IMR-90 (cell line): ENCODE results near the gene CALD1. TPM values are rescaled to one million over a fixed set of nuclear protein-coding genes. Genes with fewer than 3 reads are reported as not detected.
A peak's percentile ranks its signal among the peaks of the same experiment; 100 is the strongest.

Experiments used
- ATAC-seq: fragments of 200-7000 bp; cut with Tn5 transposase; 2 replicates; pipeline ENCODE4 v1.9.1; 2020; ENCODE audit warnings: low read depth, mild to moderate bottlenecking, moderate library complexity
- BruUV-seq: library from RNA; stranded (reverse); fragments of 400-500 nt; replicated peaks from 2 replicates; lab custom pipeline; 2021; lab: Mats Ljungman, UMichigan
- CTCF ChIA-PET: fragments of 300-600 bp; formaldehyde crosslinking; extraction: SDS; loops from one replicate; lab custom pipeline; 2021; ENCODE audit warnings: antibody characterized with exemption; lab: Yijun Ruan, JAX
- POLR2A ChIA-PET: fragments of 300-600 bp; sonication (Branson Sonifier 250); formaldehyde crosslinking; loops from one replicate; lab custom pipeline; 2022; ENCODE audit warnings: antibody characterized with exemption; ENCODE audit not compliant: unreplicated experiment; lab: Charles Lee
- DNase-seq: peaks from one replicate; pipeline ENCODE4 v3.0.0; 2013
- H2AFZ ChIP-seq: replicated peaks from 2 replicates; pipeline ENCODE3; 2013; ENCODE audit warnings: low read length, mild to moderate bottlenecking; ENCODE audit not compliant: poor library complexity
- H2AK5ac ChIP-seq: 2 replicates; pipeline ENCODE4 v1.6.1; 2013; ENCODE audit warnings: low read depth, low read length, inconsistent platforms
- H2AK9ac ChIP-seq: replicated peaks from 2 replicates; pipeline ENCODE3; 2013; ENCODE audit warnings: mild to moderate bottlenecking, low read depth, low read length, moderate library complexity; ENCODE audit not compliant: poor library complexity
- H2BK120ac ChIP-seq: 2 replicates; pipeline ENCODE4 v1.6.1; 2013; ENCODE audit warnings: low read depth, low read length, inconsistent platforms
- H2BK15ac ChIP-seq: 3 replicates; pipeline ENCODE4 v1.6.1; 2013; ENCODE audit warnings: low read depth, low read length, inconsistent platforms
- H2BK20ac ChIP-seq: 2 replicates; pipeline ENCODE4 v1.6.1; 2013; ENCODE audit warnings: low read depth, mild to moderate bottlenecking, inconsistent platforms, low read length, moderate library complexity
- H2BK5ac ChIP-seq: 2 replicates; pipeline ENCODE4 v1.6.1; 2013; ENCODE audit warnings: mild to moderate bottlenecking, low read depth, low read length, inconsistent platforms; ENCODE audit not compliant: poor library complexity, severe bottlenecking
- H3K14ac ChIP-seq: replicated peaks from 2 replicates; pipeline ENCODE4 v1.6.1; 2013; ENCODE audit warnings: low read depth, low read length, inconsistent platforms
- H3K18ac ChIP-seq: 2 replicates; pipeline ENCODE4 v1.6.1; 2013; ENCODE audit warnings: low read depth, low read length, control low read depth
- H3K23ac ChIP-seq: 2 replicates; pipeline ENCODE4 v1.6.1; 2013; ENCODE audit warnings: low read depth, low read length, inconsistent platforms
- H3K27ac ChIP-seq: 2 replicates; pipeline ENCODE4 v1.5.1; 2013; ENCODE audit warnings: mild to moderate bottlenecking, control low read depth, low read length; ENCODE audit not compliant: insufficient read depth
- H3K27me3 ChIP-seq: 2 replicates; pipeline ENCODE4 v1.6.1; 2013; ENCODE audit warnings: low read length; ENCODE audit not compliant: control insufficient read depth, insufficient read depth
- H3K36me3 ChIP-seq: 2 replicates; pipeline ENCODE4 v1.6.1; 2013; ENCODE audit warnings: low read length, mixed read lengths; ENCODE audit not compliant: control insufficient read depth, insufficient read depth
- H3K4ac ChIP-seq: 2 replicates; pipeline ENCODE4 v1.6.1; 2013; ENCODE audit warnings: low read depth, low read length, inconsistent platforms
- H3K4me1 ChIP-seq: 2 replicates; pipeline ENCODE4 v1.6.1; 2013; ENCODE audit warnings: low read length, mixed read lengths; ENCODE audit not compliant: control insufficient read depth, insufficient read depth
- H3K4me2 ChIP-seq: 2 replicates; pipeline ENCODE4 v1.6.1; 2013; ENCODE audit warnings: low read depth, mild to moderate bottlenecking, control low read depth, low read length, moderate library complexity
- H3K4me3 ChIP-seq: 2 replicates; pipeline ENCODE4 v1.5.1; 2013; ENCODE audit warnings: low read depth, mild to moderate bottlenecking, control low read depth, low read length, moderate library complexity; ENCODE audit not compliant: insufficient read depth
- H3K56ac ChIP-seq: 2 replicates; pipeline ENCODE4 v1.6.1; 2013; ENCODE audit warnings: low read length, inconsistent platforms; ENCODE audit not compliant: insufficient read depth; ENCODE audit errors: extremely low read depth
- H3K79me1 ChIP-seq, 2 experiments: 2 replicates each; pipeline ENCODE4 v1.6.1; 2013; ENCODE audit warnings: low read length in 2 of 2, inconsistent platforms in 1 of 2, low read depth in 1 of 2
- H3K9ac ChIP-seq: 2 replicates; pipeline ENCODE4 v1.6.1; 2013; ENCODE audit warnings: low read depth, low read length, control low read depth
- H3K9me1 ChIP-seq: 2 replicates; pipeline ENCODE4 v1.6.1; 2013; ENCODE audit warnings: low read length, inconsistent platforms; ENCODE audit not compliant: insufficient read depth
- H3K9me3 ChIP-seq: 2 replicates; pipeline ENCODE4 v1.6.1; 2013; ENCODE audit warnings: low read length; ENCODE audit not compliant: control insufficient read depth, insufficient read depth
- H4K20me1 ChIP-seq: 2 replicates; pipeline ENCODE4 v1.6.1; 2013; ENCODE audit warnings: low read length, inconsistent platforms; ENCODE audit not compliant: insufficient read depth
- H4K5ac ChIP-seq: 2 replicates; pipeline ENCODE4 v1.6.1; 2013; ENCODE audit warnings: mild to moderate bottlenecking, low read depth, low read length, control low read depth
- H4K8ac ChIP-seq, 2 experiments: 2 replicates each; pipeline ENCODE4 v1.6.1; 2013; ENCODE audit warnings: low read depth in 2 of 2, low read length in 2 of 2, control low read depth in 1 of 2, inconsistent platforms in 1 of 2
- H4K91ac ChIP-seq: 2 replicates; pipeline ENCODE4 v1.6.1; 2013; ENCODE audit warnings: low read depth, low read length, inconsistent platforms; ENCODE audit not compliant: insufficient read depth
- CEBPB ChIP-seq: IDR thresholded peaks from 2 replicates; pipeline ENCODE4 v1.6.1; 2012; ENCODE audit warnings: low read depth, low read length, improper control_type of control experiment
- MAZ ChIP-seq: IDR thresholded peaks from 2 replicates; pipeline ENCODE4 v1.6.1; 2012; ENCODE audit warnings: low read depth, mild to moderate bottlenecking, low read length, improper control_type of control experiment, moderate library complexity, borderline replicate concordance
- WGBS, 2 experiments: methylation state at CpG; one replicate each; pipeline versions ENCODE4 v1.1.5 to v1.1.7; 2013; ENCODE audit warnings: missing lambda C conversion rate in 2 of 2; ENCODE audit not compliant: insufficient read length in 1 of 2; ENCODE audit errors: extremely low coverage in 2 of 2; 5-methylcytosine and 5-hydroxymethylcytosine counted together
- dilution Hi-C: fragments of 300-500 bp; cut with HindIII; formaldehyde crosslinking; loops from one replicate; pipeline ENCODE4 v1.14.3; 2018; ENCODE audit warnings: low sequenced_read_pairs; ENCODE audit not compliant: unreplicated experiment
- in situ Hi-C: fragments of 300-500 bp; cut with MboI; formaldehyde crosslinking; loops from 3 replicates; pipeline ENCODE4 v1.14.3; 2019; ENCODE audit warnings: low sequenced_read_pairs, inconsistent platforms, mixed read lengths
- intact Hi-C: fragments of 100-400 bp; cut with micrococcal nuclease; formaldehyde crosslinking; loops from 2 replicates; pipeline ENCODE4 v1.10.0; 2022
- polyA plus RNA-seq, 3 experiments: library from polyadenylated mRNA; depleted of rRNA; stranded (reverse); fragments of >200 nt; gene quantifications; 2 replicates each; pipeline ENCODE4 v1.2.3, GENCODE V29; 2012; ENCODE audit warnings: low replicate concordance in 1 of 3
- total RNA-seq: library from RNA; depleted of rRNA; stranded (reverse); fragments of >200 nt; gene quantifications from 2 replicates; pipeline ENCODE4 v1.2.3, GENCODE V29; 2012

The CALD1 gene
- total and polyA plus RNA-seq, 2 of the 4 experiments (the other 2 are of a cell fraction) = 375 to 487 TPM

DNA sequence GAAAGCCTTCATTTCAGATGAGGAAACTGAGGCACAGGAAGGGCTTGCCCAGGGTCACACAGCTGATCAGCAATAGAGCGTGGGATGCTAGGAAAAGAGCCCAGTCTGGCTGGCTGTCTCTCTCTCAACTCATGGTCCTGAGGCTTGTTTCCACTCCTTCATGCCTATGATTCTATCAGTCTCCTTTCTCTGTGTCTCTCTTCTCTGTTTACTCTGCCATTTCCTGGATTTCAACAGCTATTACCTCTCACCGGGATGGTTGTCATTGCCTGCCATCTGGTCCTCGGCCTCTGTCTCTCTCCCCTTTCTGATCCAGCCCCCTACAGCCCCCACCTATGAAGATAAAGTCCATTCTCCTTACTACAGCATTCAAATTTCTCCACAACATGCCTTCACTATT lies 113.5 kb downstream of the CALD1 start:
- peak overlapping the region; percentile 42; the same call in 1 of the 2 replicates for H3K9ac ChIP-seq
- H4K5ac ChIP-seq = peak overlapping the region; percentile 82
- H4K20me1 ChIP-seq = peaks cover 82% of the 10 kb centered on the region
- CTCF ChIA-PET = no interaction called here
- no peak overlapping the region for H2AK9ac ChIP-seq
- POLR2A ChIA-PET = no interaction called here
- intact Hi-C loops = loop anchor here (5.0 kb wide), 1 partner anchor 66 kb away; no protein-coding TSS in a partner anchor
- H3K4me1 ChIP-seq = peaks cover 23% of the 10 kb centered on the region
- peaks cover 28% of the 10 kb centered on the region for H3K36me3 ChIP-seq
- H3K4me3 ChIP-seq = peak overlapping the region; percentile 5; the same call in 1 of the 2 replicates
- peak overlapping the region; percentile 26; the same call in 1 of the 2 replicates for H2BK20ac ChIP-seq
- H3K4ac ChIP-seq = peak overlapping the region; percentile 66
- H3K14ac ChIP-seq = peak overlapping the region; percentile 91
- BruUV-seq = no TSS peak
- no peak for TF ChIP-seq CEBPB
- no peak for TF ChIP-seq MAZ
- H3K27ac ChIP-seq = peak overlapping the region; percentile 74; the same call in 1 of the 2 replicates
- dilution Hi-C loops = no loop called here
- WGBS, 2 experiments = 31% methylated on average over 2 of the region's 3 CpGs; no CpG with 5 or more reads in 1 of the 2 experiments
- H3K9me3 ChIP-seq = peaks cover 4% of the 10 kb centered on the region; the same call in 1 of the 2 replicates
- H4K91ac ChIP-seq = peak overlapping the region; percentile 73
- in situ Hi-C loops = no loop called here
- peak overlapping the region in 1 of 2 experiments; percentile 62; a peak in 2 of 4 replicates for H4K8ac ChIP-seq
- peak overlapping the region; percentile 88 for H2BK5ac ChIP-seq
- no peak overlapping the region for H2AFZ ChIP-seq
- H3K23ac ChIP-seq = peak overlapping the region; percentile 90; the same call in 1 of the 2 replicates
- H2AK5ac ChIP-seq = peak overlapping the region; percentile 44; the same call in 1 of the 2 replicates
- no peak overlapping the region; the same call in 1 of the 3 replicates for H2BK15ac ChIP-seq
- peak overlapping the region; percentile 44; the same call in 1 of the 2 replicates for H2BK120ac ChIP-seq
- H3K56ac ChIP-seq = no peak overlapping the region; the same call in 1 of the 2 replicates
- no peak for DNase-seq
- no peak for ATAC-seq
- peaks cover 29% of the 10 kb centered on the region for H3K9me1 ChIP-seq
- H3K27me3 ChIP-seq = no peaks in the 10 kb centered on the region
- H3K18ac ChIP-seq = peak overlapping the region; percentile 38
- peak overlapping the region; percentile 58 for H3K4me2 ChIP-seq
- H3K79me1 ChIP-seq = peaks cover 49 to 88% of the 10 kb centered on the region in 2 experiments; a peak in 3 of 4 replicates
